ENCODE data around the gene RPL38. TPM values are rescaled to one million over a fixed set of nuclear protein-coding genes. Genes with fewer than 3 reads are reported as not detected.

The RPL38 gene
- total and polyA plus RNA-seq, 4 experiments from 2014 or later = 1,662 to 2,198 (median 2,063) TPM

DNA sequence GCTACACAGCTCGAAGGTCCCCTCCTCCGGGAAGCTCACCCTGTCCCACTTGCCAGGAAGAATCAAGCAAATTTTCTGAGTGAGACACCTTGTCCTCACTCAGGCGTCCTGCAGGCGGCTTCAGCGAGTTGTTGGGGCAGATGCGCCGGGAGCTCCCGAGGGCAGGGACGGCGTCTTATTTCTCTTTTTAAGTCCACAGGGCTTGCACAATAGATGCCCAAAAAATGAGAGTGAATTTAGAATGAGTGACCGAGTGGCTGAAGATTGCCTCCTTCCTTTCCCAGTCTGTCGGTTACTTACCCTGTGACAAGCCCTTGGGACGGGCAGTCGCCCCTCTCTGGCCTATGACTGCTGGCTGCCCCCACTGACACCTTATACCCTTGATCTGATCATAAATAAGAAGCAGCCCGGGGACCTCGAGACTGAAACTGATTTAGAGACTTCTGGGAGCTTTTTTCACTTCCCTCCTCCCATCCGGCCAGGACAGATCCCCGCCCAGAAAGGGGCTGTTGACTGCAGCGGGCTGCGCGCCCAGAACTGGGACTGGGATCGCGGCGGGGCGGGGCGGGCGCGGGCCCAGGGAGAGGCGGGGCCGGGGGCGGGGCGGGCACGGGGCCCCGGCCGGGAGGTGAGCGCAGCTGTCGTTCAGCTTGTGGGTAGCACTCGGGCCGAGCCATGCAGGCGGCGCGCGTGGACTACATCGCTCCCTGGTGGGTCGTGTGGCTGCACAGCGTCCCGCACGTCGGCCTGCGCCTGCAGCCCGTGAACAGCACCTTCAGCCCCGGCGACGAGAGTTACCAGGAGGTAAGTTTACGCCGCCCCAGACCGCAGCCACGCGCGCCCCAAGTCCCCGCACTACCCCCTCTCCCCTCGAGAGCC, 9.7 kb downstream of the RPL38 start, which contains the start of gene TTYH2:
Gene TTYH2 (plus strand): TSS at position 659 of the 879 bp plus-strand sequence. CDS start 17 bp downstream, at position 676.
- Histone ChIP-seq H3K27ac (ENCODE audit: low read depth, low read length) (peak within 1 kb of the TSS; percentile 52), H3K27me3 (ENCODE audit: insufficient read depth, low read length) (no peaks in the 10 kb centered on the region), H3K4me3 (ENCODE audit: low read length in 2 of 2) (peak within 1 kb of the TSS; percentile 58), H3K9me3 (ENCODE audit: control insufficient read depth in 1 of 2, low read length in 2 of 2) (no peaks in the 10 kb centered on the region), H3K4me1 (ENCODE audit: insufficient read depth, low read length) (peaks cover 59% of the 10 kb centered on the region), H3K36me3 (ENCODE audit: insufficient read depth, low read length) (peaks cover 22% of the 10 kb centered on the region)
- ChIA-PET POLR2A (ENCODE audit: partially characterized antibody) (interaction anchor here (0.6 to 9.2 kb wide), 18 partner anchors 9 to 525 kb away, joined by 3 to 129 read pairs (median 5); partner anchors contain the start of genes BTBD17, DNAI2 and RPL38), CTCF (ENCODE audit: partially characterized antibody) (interaction anchor here (0.6 to 14.6 kb wide), 19 partner anchors 10 to 1116 kb away, joined by 3 to 230 read pairs (median 3); partner anchors contain the start of gene RPL38)
- Mint-ChIP-seq H3K36me3 (peaks cover 21 to 37% of the 10 kb centered on the region in 2 donors), H3K9me3 (no peaks in the 10 kb centered on the region), H3K4me3 (peak within 1 kb of the TSS; percentile 83 to 97 (median 91)), H3K27me3 (no peaks in the 10 kb centered on the region), H3K4me1 (peaks cover 26 to 67% (median 46%) of the 10 kb centered on the region in 4 donors), H3K27ac (peak within 1 kb of the TSS; percentile 84 to 97 (median 92))
- intact Hi-C loops (cut with micrococcal nuclease) = loop anchor here (1.0 kb wide), 2 partner anchors 10 to 67 kb away; partner anchors contain the start of gene RPL38
- peak; percentile 65 to 83 (median 71) for DNase-seq

- POLR2A ChIA-PET (ENCODE audit: partially characterized antibody) = interaction anchor here (0.7 to 9.2 kb wide), 15 partner anchors 10 to 524 kb away, joined by 3 to 129 read pairs (median 5); partner anchors contain the start of genes BTBD17, DNAI2 and RPL38
- Histone ChIP-seq H3K27me3 (ENCODE audit: insufficient read depth, low read length) (no peaks in the 10 kb centered on the region), H3K36me3 (ENCODE audit: insufficient read depth, low read length) (peaks cover 16% of the 10 kb centered on the region), H3K4me1 (ENCODE audit: insufficient read depth, low read length) (peaks cover 57% of the 10 kb centered on the region), H3K27ac (ENCODE audit: low read depth, low read length) (peak overlapping the region; percentile 52), H3K4me3 (ENCODE audit: low read length in 2 of 2) (peak overlapping the region; percentile 42 to 58), H3K9me3 (ENCODE audit: control insufficient read depth in 1 of 2, low read length in 2 of 2) (no peaks in the 10 kb centered on the region)
- H3K4me1 Mint-ChIP-seq = peaks cover 26 to 66% (median 44%) of the 10 kb centered on the region in 4 donors
- CTCF ChIA-PET (ENCODE audit: partially characterized antibody) = interaction anchor here (0.6 to 14.6 kb wide), 9 partner anchors 10 to 149 kb away, joined by 3 to 230 read pairs (median 4); partner anchors contain the start of gene RPL38
- no peaks in the 10 kb centered on the region for H3K27me3 Mint-ChIP-seq
- no peak for DNase-seq
- intact Hi-C loops (cut with micrococcal nuclease) = loop anchor here (1.0 kb wide), 2 partner anchors 11 to 66 kb away; partner anchors contain the start of gene RPL38
- H3K4me3 Mint-ChIP-seq = peak overlapping the region; percentile 83 to 97 (median 91)
- H3K27ac Mint-ChIP-seq = peak overlapping the region in 6 of 7 donors; percentile 64 to 97 (median 80)
- peaks cover 20 to 29% of the 10 kb centered on the region in 2 donors for H3K36me3 Mint-ChIP-seq
- H3K9me3 Mint-ChIP-seq = no peaks in the 10 kb centered on the region
Measured at GRCh38 chr17:74213861-74214391, 10.4 kb downstream of the RPL38 start.

- Mint-ChIP-seq H3K36me3 (peaks cover 18 to 27% of the 10 kb centered on the region in 2 donors), H3K27ac (peak overlapping the region in 4 of 7 donors; percentile 17 to 83 (median 76)), H3K4me1 (peaks cover 26 to 63% (median 45%) of the 10 kb centered on the region in 4 donors), H3K4me3 (peak overlapping the region; percentile 83 to 97 (median 91)), H3K27me3 (no peaks in the 10 kb centered on the region), H3K9me3 (no peaks in the 10 kb centered on the region)
- Histone ChIP-seq H3K9me3 (ENCODE audit: control insufficient read depth in 1 of 2, low read length in 2 of 2) (no peaks in the 10 kb centered on the region), H3K4me3 (ENCODE audit: low read length in 2 of 2) (peak overlapping the region; percentile 42 to 58), H3K36me3 (ENCODE audit: insufficient read depth, low read length) (peaks cover 9% of the 10 kb centered on the region), H3K4me1 (ENCODE audit: insufficient read depth, low read length) (peaks cover 57% of the 10 kb centered on the region), H3K27ac (ENCODE audit: low read depth, low read length) (peak overlapping the region; percentile 52), H3K27me3 (ENCODE audit: insufficient read depth, low read length) (no peaks in the 10 kb centered on the region)
- ChIA-PET CTCF (ENCODE audit: partially characterized antibody) (interaction anchor here (14.6 kb wide), 1 partner anchor 83 kb away, joined by 230 read pairs; no protein-coding TSS in a partner anchor), POLR2A (ENCODE audit: partially characterized antibody) (interaction anchor here (0.7 to 9.2 kb wide), 5 partner anchors 61 to 109 kb away, joined by 3 to 129 read pairs (median 6); no protein-coding TSS in a partner anchor)
- intact Hi-C loops (cut with micrococcal nuclease) = no loop called here
- no peak for DNase-seq
Measured at GRCh38 chr17:74214484-74215341, 11.2 kb downstream of the RPL38 start.

GRCh38 chr17:74215342-74215727, 11.9 kb downstream of the RPL38 start:
- no peak for DNase-seq
- POLR2A ChIA-PET (ENCODE audit: partially characterized antibody) = interaction anchor here (9.2 kb wide), 1 partner anchor 67 kb away, joined by 129 read pairs; no protein-coding TSS in a partner anchor
- Mint-ChIP-seq H3K9me3 (no peaks in the 10 kb centered on the region), H3K27me3 (no peaks in the 10 kb centered on the region), H3K36me3 (peaks cover 15 to 22% of the 10 kb centered on the region in 2 donors), H3K4me3 (peak overlapping the region in 7 of 8 donors; percentile 31 to 96 (median 62)), H3K4me1 (peaks cover 23 to 58% (median 42%) of the 10 kb centered on the region in 4 donors), H3K27ac (no peak overlapping the region)
- no peaks in the 10 kb centered on the region for H3K27me3 ChIP-seq (ENCODE audit: insufficient read depth, low read length)
- H3K4me1 ChIP-seq (ENCODE audit: insufficient read depth, low read length) = peaks cover 51% of the 10 kb centered on the region
- H3K4me3 ChIP-seq (ENCODE audit: low read length in 2 of 2) = no peak overlapping the region
- CTCF ChIA-PET (ENCODE audit: partially characterized antibody) = interaction anchor here (14.6 kb wide), 1 partner anchor 82 kb away, joined by 230 read pairs; no protein-coding TSS in a partner anchor
- H3K36me3 ChIP-seq (ENCODE audit: insufficient read depth, low read length) = peaks cover 4% of the 10 kb centered on the region
- intact Hi-C loops (cut with micrococcal nuclease) = no loop called here
- no peak overlapping the region for H3K27ac ChIP-seq (ENCODE audit: low read depth, low read length)
- H3K9me3 ChIP-seq (ENCODE audit: control insufficient read depth in 1 of 2, low read length in 2 of 2) = no peaks in the 10 kb centered on the region

GRCh38 chr17:74216505-74216904, 13.0 kb downstream of the RPL38 start:
- intact Hi-C loops (cut with micrococcal nuclease) = no loop called here
- H3K27ac ChIP-seq (ENCODE audit: low read depth, low read length) = no peak overlapping the region
- no peak for DNase-seq
- peaks cover 4% of the 10 kb centered on the region for H3K36me3 ChIP-seq (ENCODE audit: insufficient read depth, low read length)
- no peaks in the 10 kb centered on the region for H3K9me3 ChIP-seq (ENCODE audit: control insufficient read depth in 1 of 2, low read length in 2 of 2)
- no peaks in the 10 kb centered on the region for H3K27me3 ChIP-seq (ENCODE audit: insufficient read depth, low read length)
- Mint-ChIP-seq H3K9me3 (no peaks in the 10 kb centered on the region), H3K27ac (peak overlapping the region in 1 of 7 donors; percentile 42), H3K27me3 (no peaks in the 10 kb centered on the region), H3K4me3 (no peak overlapping the region), H3K4me1 (peaks cover 19 to 47% (median 34%) of the 10 kb centered on the region in 4 donors), H3K36me3 (peaks cover 13 to 20% of the 10 kb centered on the region in 2 donors)
- H3K4me1 ChIP-seq (ENCODE audit: insufficient read depth, low read length) = peaks cover 39% of the 10 kb centered on the region
- POLR2A ChIA-PET (ENCODE audit: partially characterized antibody) = interaction anchor here (9.2 kb wide), 1 partner anchor 66 kb away, joined by 129 read pairs; no protein-coding TSS in a partner anchor
- no peak overlapping the region for H3K4me3 ChIP-seq (ENCODE audit: low read length in 2 of 2)
- CTCF ChIA-PET (ENCODE audit: partially characterized antibody) = interaction anchor here (0.8 kb wide), 1 partner anchor 29 kb away, joined by 5 read pairs; no protein-coding TSS in a partner anchor

- Mint-ChIP-seq H3K4me3 (peak overlapping the region in 1 of 8 donors; percentile 25), H3K36me3 (peaks cover 13 to 17% of the 10 kb centered on the region in 2 donors), H3K27ac (no peak overlapping the region), H3K27me3 (no peaks in the 10 kb centered on the region), H3K9me3 (no peaks in the 10 kb centered on the region), H3K4me1 (peaks cover 14 to 40% (median 28%) of the 10 kb centered on the region in 4 donors)
- H3K4me1 ChIP-seq (ENCODE audit: insufficient read depth, low read length) = peaks cover 32% of the 10 kb centered on the region
- DNase-seq = no peak
- no peak overlapping the region for H3K4me3 ChIP-seq (ENCODE audit: low read length in 2 of 2)
- H3K36me3 ChIP-seq (ENCODE audit: insufficient read depth, low read length) = peaks cover 4% of the 10 kb centered on the region
- ChIA-PET POLR2A (ENCODE audit: partially characterized antibody) (interaction anchor here (9.2 kb wide), 1 partner anchor 65 kb away, joined by 129 read pairs; no protein-coding TSS in a partner anchor), CTCF (ENCODE audit: partially characterized antibody) (interaction anchor here (0.8 to 1.0 kb wide), 4 partner anchors 15 to 79 kb away, joined by 3 to 5 read pairs (median 4); no protein-coding TSS in a partner anchor)
- H3K27me3 ChIP-seq (ENCODE audit: insufficient read depth, low read length) = no peaks in the 10 kb centered on the region
- intact Hi-C loops (cut with micrococcal nuclease) = no loop called here
- H3K9me3 ChIP-seq (ENCODE audit: control insufficient read depth in 1 of 2, low read length in 2 of 2) = no peaks in the 10 kb centered on the region
- no peak overlapping the region for H3K27ac ChIP-seq (ENCODE audit: low read depth, low read length)
Measured at GRCh38 chr17:74217037-74217730, 13.7 kb downstream of the RPL38 start.

All from CD4-positive, alpha-beta memory T cell (primary cell).